Left cardiac atrium (tissue), 4 donors: Measurements from ENCODE around the gene LIN9. TPM values are rescaled to one million over a fixed set of nuclear protein-coding genes. Genes with fewer than 3 reads are reported as not detected.
A peak's percentile ranks its signal among the peaks of the same experiment; 100 is the strongest.

Source experiments
- ATAC-seq, 2 donors: fragments of 200-7000 bp; cut with Tn5 transposase; one replicate each; pipeline ENCODE4 v1.9.1; 2020; ENCODE audit warnings: mild to moderate bottlenecking in 2 of 2, moderate library complexity in 2 of 2
- DNase-seq: peaks from one replicate; pipeline ENCODE4 v3.0.0-alpha.2; 2020
- intact Hi-C, 2 donors: fragments of 100-400 bp; cut with DNase I; formaldehyde crosslinking; loops; one replicate each; pipeline versions ENCODE4 v1.14.1 to v1.15.1; 2022 to 2023
- total RNA-seq, 2 donors: library from RNA; stranded (reverse); fragmentation: NEBNext Ultra II Directional; extraction: Animal tissue kit (Norgen Biotek cat#: 25700); gene quantifications; one replicate each; pipeline ENCODE4 v1.2.1, GENCODE V29; 2021
- donor health status: DM: no; HTN: yes; CAD: no.
- donor health status: DM: no; HTN: yes; CAD: no; lungs with severe emphysema.
- donor health status: DM: yes; HTN: yes; CAD: no.
- donor health status: Dilated cardiomyopathy.

LIN9 gene
- total RNA-seq, 2 donors from 2014 or later, result 2.9 to 4.1 TPM

GRCh38 chr1:226325178-226325577 lies 16.2 kb upstream of the LIN9 start:
- intact Hi-C loops, result no loop called here

GRCh38 chr1:226324479-226324878 lies 15.5 kb upstream of the LIN9 start:
- intact Hi-C loops, result no loop called here
- no peak for DNase-seq
- no peak for ATAC-seq

More at GRCh38 chr1:226325178-226325577, 16.2 kb upstream of the LIN9 start:
- ATAC-seq (no peak), DNase-seq (no peak)

- intact Hi-C loops, result no loop called here
- DNase-seq (no peak), ATAC-seq (no peak)
These were observed 14.0 kb upstream of the LIN9 start for GRCh38 chr1:226322986-226323385.

GRCh38 chr1:226320930-226321329 lies 12.0 kb upstream of the LIN9 start:
- DNase-seq, result no peak
- intact Hi-C loops, result no loop called here
- ATAC-seq, result no peak

GRCh38 chr1:226318471-226318870 lies 9.5 kb upstream of the LIN9 start:
- no peak for ATAC-seq
- intact Hi-C loops, result no loop called here

GRCh38 chr1:226314055-226314454 lies 5.1 kb upstream of the LIN9 start:
- intact Hi-C loops, result no loop called here
- ATAC-seq (no peak), DNase-seq (no peak)

More at GRCh38 chr1:226318471-226318870, 9.5 kb upstream of the LIN9 start:
- DNase-seq, result no peak

GRCh38 chr1:226312065-226312464 lies 3.1 kb upstream of the LIN9 start:
- ATAC-seq (no peak), DNase-seq (no peak)
- intact Hi-C loops, result no loop called here

GRCh38 chr1:226311376-226311775 lies 2.4 kb upstream of the LIN9 start:
- no peak for DNase-seq
- intact Hi-C loops, result no loop called here
- ATAC-seq, result no peak

GRCh38 chr1:226310637-226311195 lies 1.8 kb upstream of the LIN9 start:
- ATAC-seq, result no peak
- intact Hi-C loops, result no loop called here

GRCh38 chr1:226310245-226310540 lies 1.2 kb upstream of the LIN9 start:
- ATAC-seq (no peak), DNase-seq (no peak)
- intact Hi-C loops, result no loop called here

More at GRCh38 chr1:226310637-226311195, 1.8 kb upstream of the LIN9 start:
- DNase-seq, result no peak

GRCh38 chr1:226309398-226310244 lies 657 bp upstream of the LIN9 start:
- no peak for DNase-seq
- peak; percentile 42 to 54 for ATAC-seq
- intact Hi-C loops, result no loop called here

GRCh38 chr1:226308166-226308722 lies 720 bp downstream of the LIN9 start:
- DNase-seq (no peak), ATAC-seq (peak in 1 of 2 donors; percentile 30)
- intact Hi-C loops, result no loop called here

GRCh38 chr1:226306425-226306824 lies 2.5 kb downstream of the LIN9 start:
- ATAC-seq (no peak), DNase-seq (no peak)
- intact Hi-C loops, result no loop called here

GRCh38 chr1:226305184-226305583 lies 3.8 kb downstream of the LIN9 start:
- DNase-seq (no peak), ATAC-seq (no peak)
- intact Hi-C loops, result no loop called here

GRCh38 chr1:226304291-226304955 lies 4.5 kb downstream of the LIN9 start:
- ATAC-seq, result no peak
- no peak for DNase-seq
- intact Hi-C loops, result no loop called here

GRCh38 chr1:226302731-226303130 lies 6.2 kb downstream of the LIN9 start:
- ATAC-seq (no peak), DNase-seq (no peak)
- intact Hi-C loops, result no loop called here

GRCh38 chr1:226296911-226297310 lies 12.1 kb downstream of the LIN9 start:
- intact Hi-C loops, result no loop called here

GRCh38 chr1:226293553-226293920 lies 15.4 kb downstream of the LIN9 start:
- intact Hi-C loops, result no loop called here
- no peak for ATAC-seq
- no peak for DNase-seq

More at GRCh38 chr1:226296911-226297310, 12.1 kb downstream of the LIN9 start:
- DNase-seq (no peak), ATAC-seq (no peak)

GRCh38 chr1:226292874-226293552 lies 16.0 kb downstream of the LIN9 start:
- intact Hi-C loops, result no loop called here
- ATAC-seq (no peak), DNase-seq (no peak)

GRCh38 chr1:226287587-226287986 lies 21.4 kb downstream of the LIN9 start:
- DNase-seq, result no peak
- ATAC-seq, result no peak
- intact Hi-C loops, result no loop called here
